HepG2 (cell line): ENCODE measurements around the gene MYOM1. TPM values are rescaled to one million over a fixed set of nuclear protein-coding genes. Genes with fewer than 3 reads are reported as not detected.

Experiments used
- ELF4 ChIP-seq: sonication (generic); formaldehyde crosslinking; IDR thresholded peaks from 2 replicates; pipeline ENCODE4 v1.5.0; 2020; ENCODE audit warnings: missing genetic modification reagents, mild to moderate bottlenecking, moderate library complexity, borderline replicate concordance
- GTF2F1 ChIP-seq: fragments of 150-350 bp; IDR thresholded peaks from 2 replicates; pipeline ENCODE4 v1.6.1; 2014; ENCODE audit warnings: low read length
- GTF3A ChIP-seq: sonication (generic); formaldehyde crosslinking; conservative IDR thresholded peaks from 2 replicates; pipeline ENCODE4 v1.4.0; 2020; ENCODE audit warnings: mild to moderate bottlenecking, missing genetic modification reagents
- HDAC1 ChIP-seq: sonication (generic); formaldehyde crosslinking; IDR thresholded peaks from 2 replicates; pipeline ENCODE4 v1.5.1; 2020; ENCODE audit warnings: mild to moderate bottlenecking, missing genetic modification reagents
- HNRNPL ChIP-seq: fragments of 200-400 bp; formaldehyde crosslinking; IDR thresholded peaks from 2 replicates; pipeline ENCODE4 v1.6.1; 2017; ENCODE audit warnings: mild to moderate bottlenecking, low read depth, low read length
- KLF13 ChIP-seq: sonication (generic); formaldehyde crosslinking; IDR thresholded peaks from 2 replicates; pipeline ENCODE4 v1.4.0; 2020; ENCODE audit warnings: mild to moderate bottlenecking, missing genetic modification reagents
- MEF2D ChIP-seq: sonication (generic); formaldehyde crosslinking; IDR thresholded peaks from 2 replicates; pipeline ENCODE4 v1.5.1; 2020; ENCODE audit warnings: mild to moderate bottlenecking, missing genetic modification reagents
- RFXAP ChIP-seq: sonication (generic); formaldehyde crosslinking; IDR thresholded peaks from 2 replicates; pipeline ENCODE4 v1.4.0; 2020; ENCODE audit warnings: missing genetic modification reagents, borderline replicate concordance
- SALL1 ChIP-seq: sonication (generic); formaldehyde crosslinking; IDR thresholded peaks from 2 replicates; pipeline ENCODE4 v1.8.0; 2022; ENCODE audit warnings: mild to moderate bottlenecking, missing genetic modification reagents
- SP140L ChIP-seq: sonication (generic); formaldehyde crosslinking; IDR thresholded peaks from 2 replicates; pipeline ENCODE4 v1.4.0; 2020; ENCODE audit warnings: missing genetic modification reagents, borderline replicate concordance
- ZFY ChIP-seq: sonication (generic); formaldehyde crosslinking; IDR thresholded peaks from 2 replicates; pipeline ENCODE4 v1.4.0; 2020; ENCODE audit warnings: missing genetic modification reagents
- ZNF124 ChIP-seq: sonication (generic); formaldehyde crosslinking; IDR thresholded peaks from 2 replicates; pipeline ENCODE4 v1.4.0; 2020; ENCODE audit warnings: missing genetic modification reagents
- ZNF570 ChIP-seq: sonication (generic); formaldehyde crosslinking; IDR thresholded peaks from 2 replicates; pipeline ENCODE4 v1.4.0; 2020; ENCODE audit warnings: mild to moderate bottlenecking, missing genetic modification reagents, borderline replicate concordance
- ZNF614 ChIP-seq: IDR thresholded peaks from 2 replicates; pipeline ENCODE4 v1.6.1; 2018; ENCODE audit warnings: missing biosample characterization, missing genetic modification reagents, inconsistent platforms, borderline replicate concordance
- ZNF776 ChIP-seq: sonication (generic); formaldehyde crosslinking; IDR thresholded peaks from 2 replicates; pipeline ENCODE4 v1.4.0; 2020; ENCODE audit warnings: mild to moderate bottlenecking, missing genetic modification reagents
- ZNF777 ChIP-seq: sonication (generic); formaldehyde crosslinking; IDR thresholded peaks from 2 replicates; pipeline ENCODE4 v1.4.0; 2020; ENCODE audit warnings: missing genetic modification reagents
- polyA plus RNA-seq, 8 experiments: library from polyadenylated mRNA; depleted of rRNA in 3 of 8; stranded (reverse) in 7 of 8; unstranded in 1 of 8; fragments of >200 nt; fragmentation: Illumina TruSeq in 4 of 8; extraction: Trizol in 4 of 8; gene quantifications; 2 replicates each; pipeline versions ENCODE4 v1.2.1 to v1.2.3, GENCODE V29; 2011 to 2016; ENCODE audit warnings: low read depth in 4 of 8, missing spikeins in 1 of 8, mixed read lengths in 1 of 8; ENCODE audit not compliant: insufficient read depth in 1 of 8
- total RNA-seq, 5 experiments: library from RNA; depleted of rRNA; stranded (reverse); fragments of >200 nt; fragmentation: Illumina TruSeq; extraction: Trizol; gene quantifications; 2 replicates each; pipeline ENCODE4 v1.2.3, GENCODE V29; 2016; ENCODE audit warnings: low read depth in 1 of 5
- TF ChIP-seq, protein P1 (sequence below): sonication (generic); formaldehyde crosslinking; IDR thresholded peaks from 2 replicates; pipeline ENCODE4 v1.4.0; 2020; ENCODE audit warnings: missing genetic modification reagents, borderline replicate concordance
- TF ChIP-seq, protein P2 (sequence below): sonication (generic); formaldehyde crosslinking; IDR thresholded peaks from 2 replicates; pipeline ENCODE4 v1.4.0; 2020; ENCODE audit warnings: mild to moderate bottlenecking, missing genetic modification reagents
- TF ChIP-seq, protein P3 (sequence below): sonication (generic); formaldehyde crosslinking; IDR thresholded peaks from 2 replicates; pipeline ENCODE4 v1.8.0; 2022; ENCODE audit warnings: mild to moderate bottlenecking, missing genetic modification reagents, moderate library complexity
- TF ChIP-seq, protein P4 (sequence below): IDR thresholded peaks from 2 replicates; pipeline ENCODE4 v1.6.1; 2012; ENCODE audit warnings: low read length, improper control_type of control experiment

The MYOM1 gene
- total and polyA plus RNA-seq, 2 of the 13 experiments (the other 11 are each of a cell fraction or from before 2014, with no cell fraction given), result 0.46 to 0.98 TPM

DNA sequence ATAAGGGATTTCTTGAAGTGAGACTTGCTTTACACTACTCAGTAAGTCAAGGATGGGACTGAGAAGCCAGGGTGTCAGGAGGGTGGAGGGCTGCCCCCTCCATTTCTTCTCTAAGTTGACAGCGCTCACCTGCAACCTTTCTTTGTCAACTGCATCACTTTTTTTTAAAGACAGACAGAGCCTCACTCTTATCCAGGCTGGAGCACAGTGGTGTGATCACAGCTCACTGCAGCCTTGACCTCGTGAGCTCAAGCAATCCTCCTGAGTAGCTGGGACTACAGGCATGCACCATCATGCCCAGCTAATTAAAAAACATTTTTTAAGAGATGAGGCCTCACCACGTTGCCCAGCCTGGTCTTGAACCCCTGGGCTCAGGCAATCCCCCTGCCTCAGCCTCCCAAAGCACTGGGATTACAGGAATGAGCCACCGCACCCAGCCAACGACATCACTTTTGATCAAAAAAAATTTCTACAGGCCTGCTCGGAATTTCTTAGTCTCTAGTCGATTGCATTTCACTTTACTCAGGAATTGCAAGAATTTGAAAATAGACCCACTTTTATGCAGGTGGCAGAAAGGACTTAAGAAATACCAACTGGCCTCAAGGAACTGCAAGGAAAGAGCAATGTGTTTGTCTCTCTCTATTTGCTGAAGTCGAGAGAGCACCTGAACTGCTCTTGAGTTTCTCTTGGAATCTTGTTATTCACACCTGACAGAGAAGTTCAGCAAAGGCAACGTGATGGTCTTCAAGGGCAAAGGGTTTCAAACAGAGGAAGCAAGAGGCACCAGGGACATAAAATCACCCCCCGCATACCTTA lies 101.4 kb downstream of the MYOM1 start (continued):
- TF ChIP-seq ZNF124 (CRISPR knock-in tag) (no peak), MEF2D (CRISPR knock-in tag) (no peak), SALL1 (CRISPR knock-in tag) (peak; percentile 59; the same call in 1 of the 2 replicates), ZNF776 (CRISPR knock-in tag) (no peak), HDAC1 (no peak), ZNF570 (CRISPR knock-in tag) (no peak), GTF2F1 (no peak), RFXAP (CRISPR knock-in tag) (no peak), SP140L (CRISPR knock-in tag) (no peak), KLF13 (CRISPR knock-in tag) (no peak), ZFY (CRISPR knock-in tag) (0 out of 2 replicates have a peak, but pooled peaks have one; percentile 7), GTF3A (CRISPR knock-in tag) (0 out of 2 replicates have a peak, but pooled peaks have one; percentile 26), ZNF614 (CRISPR knock-in tag) (no peak), HNRNPL (no peak), ELF4 (CRISPR knock-in tag) (no peak), ZNF777 (CRISPR knock-in tag) (no peak)
- TF ChIP-seq, protein P1, sequence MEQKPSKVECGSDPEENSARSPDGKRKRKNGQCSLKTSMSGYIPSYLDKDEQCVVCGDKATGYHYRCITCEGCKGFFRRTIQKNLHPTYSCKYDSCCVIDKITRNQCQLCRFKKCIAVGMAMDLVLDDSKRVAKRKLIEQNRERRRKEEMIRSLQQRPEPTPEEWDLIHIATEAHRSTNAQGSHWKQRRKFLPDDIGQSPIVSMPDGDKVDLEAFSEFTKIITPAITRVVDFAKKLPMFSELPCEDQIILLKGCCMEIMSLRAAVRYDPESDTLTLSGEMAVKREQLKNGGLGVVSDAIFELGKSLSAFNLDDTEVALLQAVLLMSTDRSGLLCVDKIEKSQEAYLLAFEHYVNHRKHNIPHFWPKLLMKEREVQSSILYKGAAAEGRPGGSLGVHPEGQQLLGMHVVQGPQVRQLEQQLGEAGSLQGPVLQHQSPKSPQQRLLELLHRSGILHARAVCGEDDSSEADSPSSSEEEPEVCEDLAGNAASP (CRISPR knock-in tag), result no peak
- TF ChIP-seq, protein P2, sequence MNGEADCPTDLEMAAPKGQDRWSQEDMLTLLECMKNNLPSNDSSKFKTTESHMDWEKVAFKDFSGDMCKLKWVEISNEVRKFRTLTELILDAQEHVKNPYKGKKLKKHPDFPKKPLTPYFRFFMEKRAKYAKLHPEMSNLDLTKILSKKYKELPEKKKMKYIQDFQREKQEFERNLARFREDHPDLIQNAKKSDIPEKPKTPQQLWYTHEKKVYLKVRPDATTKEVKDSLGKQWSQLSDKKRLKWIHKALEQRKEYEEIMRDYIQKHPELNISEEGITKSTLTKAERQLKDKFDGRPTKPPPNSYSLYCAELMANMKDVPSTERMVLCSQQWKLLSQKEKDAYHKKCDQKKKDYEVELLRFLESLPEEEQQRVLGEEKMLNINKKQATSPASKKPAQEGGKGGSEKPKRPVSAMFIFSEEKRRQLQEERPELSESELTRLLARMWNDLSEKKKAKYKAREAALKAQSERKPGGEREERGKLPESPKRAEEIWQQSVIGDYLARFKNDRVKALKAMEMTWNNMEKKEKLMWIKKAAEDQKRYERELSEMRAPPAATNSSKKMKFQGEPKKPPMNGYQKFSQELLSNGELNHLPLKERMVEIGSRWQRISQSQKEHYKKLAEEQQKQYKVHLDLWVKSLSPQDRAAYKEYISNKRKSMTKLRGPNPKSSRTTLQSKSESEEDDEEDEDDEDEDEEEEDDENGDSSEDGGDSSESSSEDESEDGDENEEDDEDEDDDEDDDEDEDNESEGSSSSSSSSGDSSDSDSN (CRISPR knock-in tag), result no peak
- TF ChIP-seq, protein P3, sequence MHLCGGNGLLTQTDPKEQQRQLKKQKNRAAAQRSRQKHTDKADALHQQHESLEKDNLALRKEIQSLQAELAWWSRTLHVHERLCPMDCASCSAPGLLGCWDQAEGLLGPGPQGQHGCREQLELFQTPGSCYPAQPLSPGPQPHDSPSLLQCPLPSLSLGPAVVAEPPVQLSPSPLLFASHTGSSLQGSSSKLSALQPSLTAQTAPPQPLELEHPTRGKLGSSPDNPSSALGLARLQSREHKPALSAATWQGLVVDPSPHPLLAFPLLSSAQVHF, result no peak
- TF ChIP-seq, protein P4, sequence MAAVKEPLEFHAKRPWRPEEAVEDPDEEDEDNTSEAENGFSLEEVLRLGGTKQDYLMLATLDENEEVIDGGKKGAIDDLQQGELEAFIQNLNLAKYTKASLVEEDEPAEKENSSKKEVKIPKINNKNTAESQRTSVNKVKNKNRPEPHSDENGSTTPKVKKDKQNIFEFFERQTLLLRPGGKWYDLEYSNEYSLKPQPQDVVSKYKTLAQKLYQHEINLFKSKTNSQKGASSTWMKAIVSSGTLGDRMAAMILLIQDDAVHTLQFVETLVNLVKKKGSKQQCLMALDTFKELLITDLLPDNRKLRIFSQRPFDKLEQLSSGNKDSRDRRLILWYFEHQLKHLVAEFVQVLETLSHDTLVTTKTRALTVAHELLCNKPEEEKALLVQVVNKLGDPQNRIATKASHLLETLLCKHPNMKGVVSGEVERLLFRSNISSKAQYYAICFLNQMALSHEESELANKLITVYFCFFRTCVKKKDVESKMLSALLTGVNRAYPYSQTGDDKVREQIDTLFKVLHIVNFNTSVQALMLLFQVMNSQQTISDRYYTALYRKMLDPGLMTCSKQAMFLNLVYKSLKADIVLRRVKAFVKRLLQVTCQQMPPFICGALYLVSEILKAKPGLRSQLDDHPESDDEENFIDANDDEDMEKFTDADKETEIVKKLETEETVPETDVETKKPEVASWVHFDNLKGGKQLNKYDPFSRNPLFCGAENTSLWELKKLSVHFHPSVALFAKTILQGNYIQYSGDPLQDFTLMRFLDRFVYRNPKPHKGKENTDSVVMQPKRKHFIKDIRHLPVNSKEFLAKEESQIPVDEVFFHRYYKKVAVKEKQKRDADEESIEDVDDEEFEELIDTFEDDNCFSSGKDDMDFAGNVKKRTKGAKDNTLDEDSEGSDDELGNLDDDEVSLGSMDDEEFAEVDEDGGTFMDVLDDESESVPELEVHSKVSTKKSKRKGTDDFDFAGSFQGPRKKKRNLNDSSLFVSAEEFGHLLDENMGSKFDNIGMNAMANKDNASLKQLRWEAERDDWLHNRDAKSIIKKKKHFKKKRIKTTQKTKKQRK, result no peak
